Measurements from ENCODE around the gene PEX3.

Gene PEX3

DNA sequence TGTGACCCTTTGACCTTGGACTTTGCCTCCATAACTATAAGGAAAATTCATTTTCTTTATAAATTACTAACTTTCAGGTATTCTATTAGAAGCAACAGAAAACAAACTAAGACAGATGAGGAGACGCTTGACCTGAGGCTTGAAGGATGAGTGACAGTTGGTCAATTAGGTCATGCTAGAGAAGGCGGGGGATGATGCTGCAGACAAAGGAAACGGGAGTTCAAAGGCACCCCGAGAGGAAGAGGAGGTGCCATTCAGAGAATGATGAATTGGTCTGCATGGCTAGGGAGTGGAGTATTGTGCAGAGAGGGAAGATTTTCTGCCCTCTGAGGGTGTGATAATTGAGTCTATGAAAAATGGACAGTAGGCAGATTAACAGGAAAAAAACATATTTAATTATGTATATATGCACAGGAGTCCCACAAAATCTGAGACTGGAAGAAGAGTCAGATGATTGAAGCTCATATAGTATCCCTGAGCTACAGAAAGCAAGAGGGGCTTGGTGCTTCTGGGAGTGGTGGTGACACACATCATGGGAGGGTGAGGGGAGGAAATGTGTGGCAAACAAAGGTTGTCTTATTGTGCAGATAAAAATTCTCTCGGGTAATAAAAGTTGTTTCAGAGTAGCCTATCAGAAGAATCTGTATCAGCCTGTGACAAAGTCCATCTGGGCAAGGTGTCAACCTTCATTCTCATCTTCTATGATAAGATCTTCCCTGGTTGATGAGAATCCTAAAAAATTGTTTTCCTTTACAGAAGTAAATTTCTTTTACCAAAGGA is 81.3 kb downstream of the PEX3 start:
- no peak for DNase-seq (ENCODE audit: extremely low read depth, insufficient read length)
- TF ChIP-seq, protein P1, sequence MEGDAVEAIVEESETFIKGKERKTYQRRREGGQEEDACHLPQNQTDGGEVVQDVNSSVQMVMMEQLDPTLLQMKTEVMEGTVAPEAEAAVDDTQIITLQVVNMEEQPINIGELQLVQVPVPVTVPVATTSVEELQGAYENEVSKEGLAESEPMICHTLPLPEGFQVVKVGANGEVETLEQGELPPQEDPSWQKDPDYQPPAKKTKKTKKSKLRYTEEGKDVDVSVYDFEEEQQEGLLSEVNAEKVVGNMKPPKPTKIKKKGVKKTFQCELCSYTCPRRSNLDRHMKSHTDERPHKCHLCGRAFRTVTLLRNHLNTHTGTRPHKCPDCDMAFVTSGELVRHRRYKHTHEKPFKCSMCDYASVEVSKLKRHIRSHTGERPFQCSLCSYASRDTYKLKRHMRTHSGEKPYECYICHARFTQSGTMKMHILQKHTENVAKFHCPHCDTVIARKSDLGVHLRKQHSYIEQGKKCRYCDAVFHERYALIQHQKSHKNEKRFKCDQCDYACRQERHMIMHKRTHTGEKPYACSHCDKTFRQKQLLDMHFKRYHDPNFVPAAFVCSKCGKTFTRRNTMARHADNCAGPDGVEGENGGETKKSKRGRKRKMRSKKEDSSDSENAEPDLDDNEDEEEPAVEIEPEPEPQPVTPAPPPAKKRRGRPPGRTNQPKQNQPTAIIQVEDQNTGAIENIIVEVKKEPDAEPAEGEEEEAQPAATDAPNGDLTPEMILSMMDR (IDR thresholded peaks at IDR 0.05; ENCODE audit: insufficient read depth, low read length, poor library complexity, severe bottlenecking) = no peak
- Histone ChIP-seq H3K36me3 (ENCODE audit: control insufficient read depth, insufficient read depth, low read length) (no peaks in the 10 kb centered on the region), H3K4me3 (replicated peaks; ENCODE audit: low read depth, low read length) (no peak overlapping the region), H3K27me3 (replicated peaks; ENCODE audit: control insufficient read depth, insufficient read depth, low read length) (no peaks in the 10 kb centered on the region)

DNA sequence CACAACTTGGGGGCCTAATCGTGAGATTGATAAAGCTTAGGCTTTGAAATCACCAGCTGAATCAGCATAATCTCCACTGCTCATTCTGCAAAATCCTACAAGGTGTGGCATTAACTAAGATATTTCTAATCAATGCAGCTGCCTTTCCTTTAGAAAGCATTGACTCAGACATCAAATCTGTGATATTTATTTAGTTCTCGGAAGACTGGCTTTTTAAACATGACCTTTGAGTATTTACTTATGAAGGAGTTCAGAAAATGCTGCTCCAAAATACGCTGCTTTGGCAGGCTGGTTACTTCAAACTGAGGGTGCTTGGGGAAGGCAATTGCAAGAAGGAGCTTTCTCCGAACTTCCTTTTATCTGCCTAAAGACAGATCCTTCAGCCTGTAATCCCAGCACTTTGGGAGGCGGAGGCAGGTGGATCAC is 84.6 kb downstream of the PEX3 start:
- H3K36me3 ChIP-seq (ENCODE audit: control insufficient read depth, insufficient read depth, low read length) = no peaks in the 10 kb centered on the region
- no peaks in the 10 kb centered on the region for H3K27me3 ChIP-seq (replicated peaks; ENCODE audit: control insufficient read depth, insufficient read depth, low read length)
- DNase-seq (ENCODE audit: extremely low read depth, insufficient read length) = no peak
- H3K4me3 ChIP-seq (replicated peaks; ENCODE audit: low read depth, low read length) = no peak overlapping the region
- TF ChIP-seq, protein P1 (IDR thresholded peaks at IDR 0.05; ENCODE audit: insufficient read depth, low read length, poor library complexity, severe bottlenecking) = no peak

DNA sequence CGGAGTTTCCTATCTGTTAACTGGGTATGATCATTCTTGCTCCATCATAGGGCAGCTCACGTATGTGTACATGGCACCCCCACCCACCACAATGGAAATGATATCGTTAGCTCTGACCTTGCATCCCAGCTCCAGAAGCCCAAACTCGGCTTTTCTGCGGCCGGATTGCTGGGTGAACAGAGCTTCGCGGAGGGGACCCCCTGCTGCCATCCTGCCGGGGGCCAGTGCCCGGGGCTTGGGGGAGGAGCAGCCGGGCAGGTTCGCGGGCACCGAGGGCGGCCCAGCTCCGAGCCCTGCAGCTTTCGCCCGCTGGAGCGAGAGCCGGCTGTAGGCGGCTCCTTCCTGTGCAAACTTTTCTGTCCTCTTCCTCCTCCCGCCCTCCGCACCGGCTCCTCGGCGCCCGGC is 85.9 kb downstream of the PEX3 start:
- DNase-seq (ENCODE audit: extremely low read depth, insufficient read length) = peak; percentile 59
- Histone ChIP-seq H3K27me3 (replicated peaks; ENCODE audit: control insufficient read depth, insufficient read depth, low read length) (no peaks in the 10 kb centered on the region), H3K4me3 (replicated peaks; ENCODE audit: low read depth, low read length) (peak overlapping the region; percentile 65), H3K36me3 (ENCODE audit: control insufficient read depth, insufficient read depth, low read length) (no peaks in the 10 kb centered on the region)
- TF ChIP-seq, protein P1 (IDR thresholded peaks at IDR 0.05; ENCODE audit: insufficient read depth, low read length, poor library complexity, severe bottlenecking) = no peak

DNA sequence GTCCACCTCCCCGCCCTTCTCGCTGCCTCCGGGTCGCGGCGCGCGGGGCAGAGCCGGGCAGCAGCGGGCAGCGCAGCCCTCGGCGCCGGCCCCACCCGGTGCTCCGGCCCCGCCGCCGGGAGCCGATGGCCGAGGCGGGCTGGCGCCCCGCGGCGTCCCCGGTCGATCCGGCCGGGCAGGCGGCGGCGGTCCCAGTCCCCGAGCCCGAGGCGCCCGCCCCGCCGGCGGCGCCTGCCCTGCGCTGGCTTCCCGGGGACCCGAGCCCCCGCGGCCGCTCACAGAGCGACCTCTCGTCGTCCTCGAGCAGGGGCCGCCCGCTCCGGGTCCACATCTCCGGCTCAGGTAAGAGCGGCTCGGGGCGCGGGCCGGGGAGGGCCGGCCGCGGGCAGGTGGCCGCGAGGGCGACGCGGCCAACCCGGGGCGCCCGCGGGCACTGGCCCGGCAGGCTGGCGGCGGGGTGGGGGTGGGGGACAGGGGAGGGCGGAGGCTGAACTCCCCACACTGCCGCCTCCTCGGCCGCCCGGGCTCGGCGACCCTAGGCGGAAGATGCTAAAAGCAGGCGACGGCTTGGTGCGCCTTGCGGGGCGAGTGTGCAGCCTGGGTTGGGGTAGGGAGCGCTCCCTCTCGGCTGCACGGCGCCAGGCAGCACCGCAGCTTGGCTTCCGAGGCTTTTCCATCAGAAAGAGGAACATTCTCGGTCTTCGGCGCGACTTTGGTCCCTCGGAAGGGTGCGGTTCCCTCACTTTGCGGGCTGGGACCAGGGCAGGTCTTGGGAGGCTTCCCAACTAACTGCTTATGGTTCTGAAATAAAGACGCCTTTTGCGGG is 86.5 kb downstream of the PEX3 start:
- H3K4me3 ChIP-seq (replicated peaks; ENCODE audit: low read depth, low read length) = peak overlapping the region; percentile 65
- DNase-seq (ENCODE audit: extremely low read depth, insufficient read length) = peak; percentile 68
- H3K36me3 ChIP-seq (ENCODE audit: control insufficient read depth, insufficient read depth, low read length) = no peaks in the 10 kb centered on the region
- TF ChIP-seq, protein P1 (IDR thresholded peaks at IDR 0.05; ENCODE audit: insufficient read depth, low read length, poor library complexity, severe bottlenecking) = peak; percentile 56
- H3K27me3 ChIP-seq (replicated peaks; ENCODE audit: control insufficient read depth, insufficient read depth, low read length) = no peaks in the 10 kb centered on the region

DNA sequence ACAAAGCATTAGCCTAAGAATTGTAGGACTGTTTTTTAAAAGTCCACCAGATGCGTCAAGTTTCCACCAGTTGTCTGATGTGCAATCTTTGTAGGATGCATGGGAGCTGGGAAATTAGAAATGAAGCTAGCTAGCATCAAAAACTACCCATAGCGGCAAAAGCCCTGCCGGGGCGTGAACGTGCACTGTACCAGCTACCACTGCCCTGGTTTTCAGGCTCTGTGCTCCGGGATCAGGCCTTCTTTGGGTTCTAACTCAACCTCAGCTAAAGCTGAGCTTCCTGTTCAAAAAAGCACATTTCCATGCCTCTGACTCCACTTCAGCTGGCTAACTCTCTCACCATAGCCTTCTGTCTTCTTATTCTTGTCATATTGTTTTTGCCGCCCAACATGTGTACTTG is 87.8 kb downstream of the PEX3 start:
- H3K27me3 ChIP-seq (replicated peaks; ENCODE audit: control insufficient read depth, insufficient read depth, low read length) = no peaks in the 10 kb centered on the region
- H3K4me3 ChIP-seq (replicated peaks; ENCODE audit: low read depth, low read length) = no peak overlapping the region
- DNase-seq (ENCODE audit: extremely low read depth, insufficient read length) = no peak
- TF ChIP-seq, protein P1 (IDR thresholded peaks at IDR 0.05; ENCODE audit: insufficient read depth, low read length, poor library complexity, severe bottlenecking) = no peak
- no peaks in the 10 kb centered on the region for H3K36me3 ChIP-seq (ENCODE audit: control insufficient read depth, insufficient read depth, low read length)

All from GM06990 (cell line).